ENCODE results near the gene NRG2. TPM values are rescaled to one million over a fixed set of nuclear protein-coding genes. Genes with fewer than 3 reads are reported as not detected.

Gene NRG2
- total and polyA plus RNA-seq, 2 of the 8 experiments (the other 6 are each of a cell fraction or from before 2014, with no cell fraction given) = 0.27 to 0.54 TPM

- TF ChIP-seq USF2 (IDR thresholded peaks at IDR 0.05; ENCODE audit: low read length) (no peak), RXRA (IDR thresholded peaks at IDR 0.05; ENCODE audit: insufficient read depth, low read depth, low read length) (no peak), YY1 (IDR thresholded peaks at IDR 0.05; ENCODE audit: low read depth, low read length) (no peak), TEAD4 (IDR thresholded peaks at IDR 0.05; ENCODE audit: low read depth, low read length) (no peak), SP2 (IDR thresholded peaks at IDR 0.05; ENCODE audit: low read length) (no peak), CBX8 (IDR thresholded peaks at IDR 0.05; ENCODE audit: borderline replicate concordance, low read depth, low read length) (no peak), JUN (IDR thresholded peaks at IDR 0.05; ENCODE audit: low read depth, low read length) (no peak), SAP30 (IDR thresholded peaks at IDR 0.05; ENCODE audit: insufficient read depth, insufficient replicate concordance, low read length) (no peak)
Measured at GRCh38 chr5:139839232-139839815, 203.8 kb downstream of the NRG2 start (continued).

Measured in H1 (cell line).